DMS53 treated with DMSO at 0.1 percent for 48 hours (cell line): Measurements from ENCODE around the gene CCDC57.
"Not testable (repeated sequence)": the region's sequence is repeated elsewhere in the genome, so short reads cannot be mapped to it uniquely, and the experiment has no call there.

ENCODE experiments used
- DNase-seq: peaks from one replicate; lab custom pipeline; 2025; ENCODE audit not compliant: unreplicated experiment; lab: John Stamatoyannopoulos, UW

The CCDC57 gene

GRCh38 chr17:82225368-82226029 is 12.9 kb upstream of the CCDC57 start:
- no peak for DNase-seq

GRCh38 chr17:82224666-82225065 is 12.0 kb upstream of the CCDC57 start:
- DNase-seq = no peak

- DNase-seq = no peak
Measured at GRCh38 chr17:82223517-82223916, 10.9 kb upstream of the CCDC57 start.

GRCh38 chr17:82222816-82223215 is 10.2 kb upstream of the CCDC57 start:
- no peak for DNase-seq

GRCh38 chr17:82221341-82221902 is 8.8 kb upstream of the CCDC57 start:
- no peak for DNase-seq

GRCh38 chr17:82219753-82220709 is 7.4 kb upstream of the CCDC57 start:
- DNase-seq = no peak

GRCh38 chr17:82219083-82219482 is 6.4 kb upstream of the CCDC57 start:
- no peak for DNase-seq

- DNase-seq = no peak
Measured at GRCh38 chr17:82218349-82219075, 5.9 kb upstream of the CCDC57 start.

- no peak for DNase-seq
Measured at GRCh38 chr17:82217530-82218204, 5.0 kb upstream of the CCDC57 start.

GRCh38 chr17:82217120-82217529 is 4.5 kb upstream of the CCDC57 start:
- DNase-seq = no peak

GRCh38 chr17:82216301-82217119 is 3.9 kb upstream of the CCDC57 start:
- no peak for DNase-seq

GRCh38 chr17:82215972-82216300 is 3.3 kb upstream of the CCDC57 start:
- no peak for DNase-seq

- no peak for DNase-seq
Measured at GRCh38 chr17:82215095-82215971, 2.7 kb upstream of the CCDC57 start.

GRCh38 chr17:82214012-82214628 is 1.5 kb upstream of the CCDC57 start:
- DNase-seq = no peak

GRCh38 chr17:82213251-82214011 is 789 bp upstream of the CCDC57 start:
- DNase-seq = peak; percentile 58

GRCh38 chr17:82210655-82211054 is 2.0 kb downstream of the CCDC57 start:
- not testable (repeated sequence) for DNase-seq

- DNase-seq = peak; percentile 95
Measured at GRCh38 chr17:82205720-82206508, 6.7 kb downstream of the CCDC57 start.
